Cardiac ventricle fibroblast (primary cell): ENCODE results near the gene ANKRD13B. TPM values are rescaled to one million over a fixed set of nuclear protein-coding genes. Genes with fewer than 3 reads are reported as not detected.

Experiments
- total RNA-seq: library from RNA; depleted of rRNA; stranded (reverse); fragments of >200 nt; gene quantifications from 2 replicates; pipeline ENCODE4 v1.2.3, GENCODE V29; 2015

ANKRD13B gene
- 16.9 and 21.3 TPM in 2 replicates for total RNA-seq

GRCh38 chr17:29592850-29593551 is at the start of gene ANKRD13B:
TSS of gene ANKRD13B (plus strand) at chr17:29593132. CDS start at chr17:29593622, 490 bp downstream.

GRCh38 chr17:29566473-29567303 is 26.2 kb upstream of the ANKRD13B start, which contains the start of gene ABHD15:
TSS of gene ABHD15 (minus strand) at chr17:29567037. CDS start at chr17:29566966, 71 bp downstream.

GRCh38 chr17:29568331-29569244 is 24.3 kb upstream of the ANKRD13B start, which contains the start of gene TP53I13:
TSS of gene TP53I13 (plus strand) at chr17:29568701. CDS start at chr17:29568759, 58 bp downstream.

GRCh38 chr17:29589524-29590410 is 3.2 kb upstream of the ANKRD13B start, which contains the start of gene GIT1:
TSS of gene GIT1 (minus strand) at chr17:29589648. CDS start at chr17:29589378, 270 bp downstream.

GRCh38 chr17:29622337-29623282 is 29.7 kb downstream of the ANKRD13B start, which contains the start of gene CORO6:
TSS of gene CORO6 (minus strand) at chr17:29622912. CDS start at chr17:29621421, 1,491 bp downstream.

Other genes starting within 250 kb of the ANKRD13B start
- 39.5 and 64.9 TPM in 2 replicates for gene TAOK1, start 202.8 kb upstream of the ANKRD13B start, total RNA-seq
- 10.9 and 11.4 TPM in 2 replicates for gene ABHD15, start 26.1 kb upstream of the ANKRD13B start, total RNA-seq
- gene TP53I13, start 24.4 kb upstream of the ANKRD13B start, total RNA-seq = 40.4 and 52.7 TPM in 2 replicates
- gene GIT1, start 3.5 kb upstream of the ANKRD13B start, total RNA-seq = 25.3 and 39.3 TPM in 2 replicates
- 6.5 and 7.6 TPM in 2 replicates for gene CORO6, start 29.8 kb downstream of the ANKRD13B start, total RNA-seq